B cell (primary cell): ENCODE data around the gene USP1. TPM values are rescaled to one million over a fixed set of nuclear protein-coding genes. Genes with fewer than 3 reads are reported as not detected.

Experiments used
- ATAC-seq: fragments of 200-7000 bp; cut with Tn5 transposase; one replicate; pipeline ENCODE4 v1.10.0; 2021; ENCODE audit warnings: low read depth, mild to moderate bottlenecking, moderate number of reproducible peaks, moderate library complexity
- CTCF ChIA-PET: fragments of 350-600 bp; sonication (Branson Sonifier 250); formaldehyde crosslinking; loops from one replicate; lab custom pipeline; 2021; ENCODE audit warnings: antibody characterized with exemption, inconsistent platforms; lab: Charles Lee
- POLR2A ChIA-PET: fragments of 350-600 bp; sonication (Branson Sonifier 250); formaldehyde crosslinking; loops from one replicate; lab custom pipeline; 2021; ENCODE audit warnings: antibody characterized with exemption; lab: Charles Lee
- DNase-seq: peaks from one replicate; pipeline ENCODE4 v3.0.0; 2013
- H2AFZ ChIP-seq: 2 replicates; pipeline ENCODE4 v1.6.1; 2012; ENCODE audit warnings: mild to moderate bottlenecking, low read depth, low read length; ENCODE audit not compliant: insufficient read depth, poor library complexity, severe bottlenecking
- H3K27ac ChIP-seq, 2 donors: 1 replicate in 1 of 2; 2 replicates in 1 of 2; pipeline ENCODE4 v1.5.1; 2012 to 2013; ENCODE audit warnings: low read length in 2 of 2, mild to moderate bottlenecking in 2 of 2, moderate library complexity in 1 of 2
- H3K27me3 ChIP-seq, 4 experiments: fragments of 200-600 bp in 1 of 4; sonication (generic) in 1 of 4; replicated peaks in 1 of 4; 1 replicate in 2 of 4; 2 replicates in 2 of 4; pipeline versions ENCODE4 v1.6.1 to v1.7.0; 2013 to 2016; ENCODE audit warnings: low read length in 3 of 4, mild to moderate bottlenecking in 2 of 4, mixed read lengths in 1 of 4, moderate library complexity in 1 of 4; ENCODE audit not compliant: insufficient read depth in 4 of 4, control insufficient read depth in 3 of 4; ENCODE audit errors: control extremely low read depth in 1 of 4
- H3K36me3 ChIP-seq, 2 experiments: replicated peaks in 1 of 2; 1 replicate in 1 of 2; 2 replicates in 1 of 2; pipeline versions ENCODE4 v1.6.1 to v1.7.1; 2013; ENCODE audit warnings: low read length in 1 of 2; ENCODE audit not compliant: insufficient read depth in 2 of 2, control insufficient read depth in 1 of 2; ENCODE audit errors: control extremely low read depth in 1 of 2, extremely low read depth in 1 of 2
- H3K4me1 ChIP-seq, 2 donors: fragments of 200-600 bp in 1 of 2; sonication (generic) in 1 of 2; 1 replicate in 1 of 2; 2 replicates in 1 of 2; pipeline versions ENCODE4 v1.5.1 to v1.6.1; 2013 to 2017; ENCODE audit warnings: low read length in 2 of 2; ENCODE audit not compliant: control insufficient read depth in 2 of 2, insufficient read depth in 2 of 2
- H3K4me2 ChIP-seq: replicated peaks from 2 replicates; pipeline ENCODE3; 2012; ENCODE audit warnings: mild to moderate bottlenecking, low read depth, low read length; ENCODE audit not compliant: poor library complexity, severe bottlenecking
- H3K4me3 ChIP-seq, 5 experiments: fragments of 200-600 bp in 1 of 5; sonication (generic) in 1 of 5; 1 replicate in 3 of 5; 2 replicates in 2 of 5; pipeline versions ENCODE4 v1.5.1 to v1.7.0; 2011 to 2016; ENCODE audit warnings: low read length in 4 of 5, mild to moderate bottlenecking in 4 of 5, low read depth in 2 of 5, control low read depth in 1 of 5, moderate library complexity in 1 of 5; ENCODE audit not compliant: insufficient read depth in 1 of 5; ENCODE audit errors: control extremely low read depth in 1 of 5, extremely low read depth in 1 of 5
- H3K79me2 ChIP-seq: fragments of 200-600 bp; sonication (generic); one replicate; pipeline ENCODE4 v1.6.0; 2016; ENCODE audit warnings: low read length; ENCODE audit not compliant: control insufficient read depth, insufficient read depth
- H3K9ac ChIP-seq: fragments of 200-600 bp; sonication (generic); 2 replicates; pipeline ENCODE4 v1.6.1; 2017; ENCODE audit warnings: mild to moderate bottlenecking, low read length, moderate library complexity
- H3K9me3 ChIP-seq, 3 donors: one replicate each; pipeline versions ENCODE4 v1.6.1 to v1.7.1; 2013; ENCODE audit warnings: low read length in 2 of 3; ENCODE audit not compliant: control insufficient read depth in 2 of 3, insufficient read depth in 1 of 3; ENCODE audit errors: control extremely low read depth in 1 of 3
- H4K20me1 ChIP-seq: 2 replicates; pipeline ENCODE4 v1.6.0; 2012; ENCODE audit warnings: mild to moderate bottlenecking, low read length; ENCODE audit not compliant: insufficient read depth, control insufficient read depth, poor library complexity, severe bottlenecking
- H3K27ac Mint-ChIP-seq: one replicate; pipeline ENCODE4 v1.8.0; 2021; ENCODE audit warnings: mixed read lengths
- H3K27me3 Mint-ChIP-seq: one replicate; pipeline ENCODE4 v1.8.0; 2021; ENCODE audit warnings: mixed read lengths
- H3K4me1 Mint-ChIP-seq: one replicate; pipeline ENCODE4 v1.8.0; 2021; ENCODE audit warnings: mixed read lengths
- H3K4me3 Mint-ChIP-seq: one replicate; pipeline ENCODE4 v1.8.0; 2021; ENCODE audit warnings: mixed read lengths
- H3K9me3 Mint-ChIP-seq: one replicate; pipeline ENCODE4 v1.8.0; 2022; ENCODE audit warnings: mixed read lengths; ENCODE audit not compliant: insufficient read depth
- EZH2 ChIP-seq: IDR thresholded peaks from 2 replicates; pipeline ENCODE4 v1.6.1; 2012; ENCODE audit warnings: borderline replicate concordance, low read depth, mild to moderate bottlenecking, moderate library complexity, low read length; ENCODE audit not compliant: insufficient read depth, poor library complexity, severe bottlenecking
- WGBS: methylation state at CpG from one replicate; pipeline ENCODE4 v1.1.5; 2013; ENCODE audit warnings: missing lambda C conversion rate; ENCODE audit not compliant: insufficient coverage; 5-methylcytosine and 5-hydroxymethylcytosine counted together
- intact Hi-C: fragments of 100-400 bp; cut with micrococcal nuclease; formaldehyde crosslinking; loops from one replicate; pipeline ENCODE4 v1.10.0; 2022
- polyA plus RNA-seq: library from polyadenylated mRNA; depleted of rRNA; stranded (reverse); fragments of >200 nt; gene quantifications from 2 replicates; pipeline ENCODE4 v1.2.3, GENCODE V29; 2012
- total RNA-seq, 2 donors: library from RNA; stranded (reverse); fragments of 120-200 nt in 1 of 2; gene quantifications; 1 replicate in 1 of 2; 2 replicates in 1 of 2; pipeline versions ENCODE4 v1.2.3 to v1.2.4, GENCODE V29; 2013 to 2022
- TF ChIP-seq, protein P1 (sequence below): fragments of 200-600 bp; IDR thresholded peaks from one replicate; pipeline ENCODE4 v1.8.0; 2022; ENCODE audit warnings: antibody characterized with exemption, mild to moderate bottlenecking

USP1 gene
- total and polyA plus RNA-seq, 2 donors (not counting 1 experiment from before 2014, with no cell fraction given), result 6.1 to 32.7 TPM

DNA sequence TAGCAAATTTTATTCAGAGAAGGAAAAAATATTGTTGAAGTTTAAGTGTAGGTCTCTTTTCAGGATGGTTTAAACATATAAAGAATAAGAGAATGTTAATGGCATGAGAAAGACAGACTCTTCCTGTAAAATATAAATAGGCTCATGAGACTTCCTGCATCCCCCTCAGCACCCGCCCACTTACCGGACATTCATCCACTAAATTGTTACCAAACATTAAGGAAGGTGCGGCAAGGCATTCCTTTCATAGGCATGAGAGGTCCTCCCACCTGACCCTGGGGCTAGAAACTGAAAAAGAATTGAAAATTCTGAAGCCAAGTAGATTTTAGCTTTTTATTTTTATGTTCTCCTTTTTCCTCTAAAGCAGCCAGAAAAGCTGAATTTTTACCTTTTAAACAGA is 10.6 kb upstream of the USP1 start:
- no peaks in the 10 kb centered on the region for H3K36me3 ChIP-seq
- no peaks in the 10 kb centered on the region for H3K9me3 ChIP-seq
- ATAC-seq (no peak), DNase-seq (no peak)
- H3K27me3 ChIP-seq, result no peaks in the 10 kb centered on the region
- Mint-ChIP-seq H3K27ac (no peak overlapping the region), H3K4me3 (no peak overlapping the region), H3K27me3 (no peaks in the 10 kb centered on the region), H3K4me1 (no peaks in the 10 kb centered on the region), H3K9me3 (no peaks in the 10 kb centered on the region)
- peak overlapping the region; percentile 21 for H2AFZ ChIP-seq
- H3K4me1 ChIP-seq, result no peaks in the 10 kb centered on the region
- intact Hi-C loops, result no loop called here
- H3K27ac ChIP-seq, result no peak overlapping the region
- 0% methylated on average over 1 of the region's 3 CpGs for WGBS
- TF ChIP-seq, protein P1, sequence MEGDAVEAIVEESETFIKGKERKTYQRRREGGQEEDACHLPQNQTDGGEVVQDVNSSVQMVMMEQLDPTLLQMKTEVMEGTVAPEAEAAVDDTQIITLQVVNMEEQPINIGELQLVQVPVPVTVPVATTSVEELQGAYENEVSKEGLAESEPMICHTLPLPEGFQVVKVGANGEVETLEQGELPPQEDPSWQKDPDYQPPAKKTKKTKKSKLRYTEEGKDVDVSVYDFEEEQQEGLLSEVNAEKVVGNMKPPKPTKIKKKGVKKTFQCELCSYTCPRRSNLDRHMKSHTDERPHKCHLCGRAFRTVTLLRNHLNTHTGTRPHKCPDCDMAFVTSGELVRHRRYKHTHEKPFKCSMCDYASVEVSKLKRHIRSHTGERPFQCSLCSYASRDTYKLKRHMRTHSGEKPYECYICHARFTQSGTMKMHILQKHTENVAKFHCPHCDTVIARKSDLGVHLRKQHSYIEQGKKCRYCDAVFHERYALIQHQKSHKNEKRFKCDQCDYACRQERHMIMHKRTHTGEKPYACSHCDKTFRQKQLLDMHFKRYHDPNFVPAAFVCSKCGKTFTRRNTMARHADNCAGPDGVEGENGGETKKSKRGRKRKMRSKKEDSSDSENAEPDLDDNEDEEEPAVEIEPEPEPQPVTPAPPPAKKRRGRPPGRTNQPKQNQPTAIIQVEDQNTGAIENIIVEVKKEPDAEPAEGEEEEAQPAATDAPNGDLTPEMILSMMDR, result no peak
- TF ChIP-seq EZH2, result no peak
- no peak overlapping the region for H3K9ac ChIP-seq
- H4K20me1 ChIP-seq, result no peaks in the 10 kb centered on the region
- CTCF ChIA-PET, result no interaction called here
- H3K4me2 ChIP-seq, result no peak overlapping the region
- H3K4me3 ChIP-seq, result no peak overlapping the region
- POLR2A ChIA-PET, result no interaction called here
- H3K79me2 ChIP-seq, result no peaks in the 10 kb centered on the region

DNA sequence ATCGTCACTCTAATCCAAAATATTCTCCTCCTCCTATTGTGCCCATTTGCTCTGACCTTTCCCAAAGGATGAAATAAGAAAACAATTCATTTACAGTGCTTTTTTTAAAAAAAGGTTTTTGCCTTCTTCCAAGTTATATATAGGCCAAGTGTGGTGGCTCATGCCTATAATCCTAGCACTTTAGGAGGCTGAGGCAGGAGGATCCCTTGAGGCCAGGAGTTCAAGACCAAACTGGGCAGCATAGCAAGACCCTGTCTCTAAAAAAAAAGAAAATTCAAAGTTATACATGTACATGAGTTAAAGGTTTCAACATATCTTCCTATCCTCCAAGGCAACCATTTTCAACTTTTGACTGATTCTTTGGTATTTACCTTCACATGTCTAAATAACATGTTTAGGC is 10.1 kb upstream of the USP1 start:
- Histone ChIP-seq H4K20me1 (no peaks in the 10 kb centered on the region), H3K27ac (no peak overlapping the region), H2AFZ (no peak overlapping the region), H3K4me2 (no peak overlapping the region), H3K9me3 (no peaks in the 10 kb centered on the region), H3K4me1 (no peaks in the 10 kb centered on the region), H3K79me2 (no peaks in the 10 kb centered on the region), H3K36me3 (no peaks in the 10 kb centered on the region), H3K27me3 (no peaks in the 10 kb centered on the region), H3K4me3 (no peak overlapping the region), H3K9ac (no peak overlapping the region)
- CTCF ChIA-PET, result no interaction called here
- WGBS, result no CpG with 5 or more reads among the region's 1 CpG
- intact Hi-C loops, result no loop called here
- no peak for TF ChIP-seq EZH2
- TF ChIP-seq, protein P1, result no peak
- H3K9me3 Mint-ChIP-seq, result no peaks in the 10 kb centered on the region
- POLR2A ChIA-PET, result no interaction called here
- no peak for ATAC-seq
- no peak overlapping the region for H3K4me3 Mint-ChIP-seq
- no peak overlapping the region for H3K27ac Mint-ChIP-seq
- H3K4me1 Mint-ChIP-seq, result no peaks in the 10 kb centered on the region
- no peak for DNase-seq
- H3K27me3 Mint-ChIP-seq, result no peaks in the 10 kb centered on the region
